Upper lobe of left lung (tissue), 4 donors: ENCODE measurements around the gene LUC7L3.

Source experiments
- POLR2A ChIP-seq, 4 donors: fragments of 450-650 bp; IDR thresholded peaks; one replicate each; pipeline ENCODE4 v1.5.1; 2016 to 2017; ENCODE audit warnings: antibody characterized with exemption in 4 of 4, mild to moderate bottlenecking in 2 of 4
- POLR2AphosphoS5 ChIP-seq, 2 donors: sonication (generic); formaldehyde crosslinking; IDR thresholded peaks; one replicate each; pipeline ENCODE4 v1.5.1; 2017; ENCODE audit warnings: antibody characterized with exemption in 2 of 2

DNA sequence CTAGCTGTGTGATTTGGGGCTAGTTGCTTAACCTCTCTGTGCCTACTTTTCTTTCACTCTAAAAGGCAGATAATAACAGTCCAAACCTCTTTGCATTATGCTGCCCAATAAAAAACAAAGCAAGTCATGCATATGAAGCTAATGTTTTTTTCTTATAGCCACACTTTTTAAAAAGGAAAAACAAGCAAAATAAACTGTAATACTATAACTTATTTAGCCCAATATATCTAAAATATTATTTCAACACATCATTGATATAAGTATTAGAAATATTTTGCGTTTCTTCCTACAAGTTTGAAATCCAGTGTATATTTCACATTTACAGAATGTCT, 34.1 kb upstream of the LUC7L3 start:
- TF ChIP-seq POLR2AphosphoS5 (IDR thresholded peaks at IDR 0.05), result no peak
- no peak for TF ChIP-seq POLR2A (IDR thresholded peaks at IDR 0.05)
